NCI-H82 (cell line): Measurements from ENCODE around the gene GIMAP2.
"Not testable (repeated sequence)": the region's sequence is repeated elsewhere in the genome, so short reads cannot be mapped to it uniquely, and the experiment has no call there.

Experiments used
- DNase-seq: peaks from one replicate; lab custom pipeline; 2025; lab: John Stamatoyannopoulos, UW

GIMAP2 gene

DNA sequence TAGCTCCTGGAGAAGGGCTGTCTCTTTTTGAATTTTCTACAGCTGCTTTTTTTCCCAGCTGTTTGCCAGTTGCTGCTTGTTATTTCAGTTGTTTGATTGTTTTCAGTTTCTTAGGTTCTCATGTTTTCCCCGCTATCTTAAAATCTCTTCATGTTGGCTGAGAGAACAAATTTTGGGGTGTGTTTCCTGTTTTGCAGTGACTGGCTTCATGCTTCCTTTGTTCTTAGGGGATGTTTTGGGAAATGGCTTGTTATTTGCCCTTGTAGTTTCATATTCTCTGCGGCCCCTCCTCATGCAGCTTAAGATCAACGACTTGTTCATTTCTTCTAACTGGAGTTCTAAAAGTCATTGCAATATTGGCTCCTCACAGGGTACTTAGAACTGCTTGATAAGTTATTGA lies 8.7 kb upstream of the GIMAP2 start:
- DNase-seq = not testable (repeated sequence)

DNA sequence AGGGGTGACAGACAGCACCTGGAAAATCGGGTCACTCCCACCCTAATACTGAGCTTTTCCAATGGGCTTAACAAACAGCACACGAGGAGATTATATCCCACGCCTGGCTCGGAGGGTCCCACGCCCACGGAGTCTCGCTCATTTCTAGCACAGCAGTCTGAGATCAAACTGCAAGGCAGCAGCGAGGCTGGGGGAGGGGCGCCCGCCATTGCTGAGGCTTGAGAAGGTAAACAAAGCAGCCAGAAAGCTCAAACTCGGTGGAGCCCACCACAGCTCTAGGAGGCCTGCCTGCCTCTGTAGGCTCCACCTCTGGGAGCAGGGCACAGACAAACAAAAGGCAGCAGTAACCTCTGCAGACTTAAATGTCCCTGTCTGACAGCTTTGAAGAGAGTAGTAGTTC lies 6.9 kb upstream of the GIMAP2 start:
- not testable (repeated sequence) for DNase-seq

DNA sequence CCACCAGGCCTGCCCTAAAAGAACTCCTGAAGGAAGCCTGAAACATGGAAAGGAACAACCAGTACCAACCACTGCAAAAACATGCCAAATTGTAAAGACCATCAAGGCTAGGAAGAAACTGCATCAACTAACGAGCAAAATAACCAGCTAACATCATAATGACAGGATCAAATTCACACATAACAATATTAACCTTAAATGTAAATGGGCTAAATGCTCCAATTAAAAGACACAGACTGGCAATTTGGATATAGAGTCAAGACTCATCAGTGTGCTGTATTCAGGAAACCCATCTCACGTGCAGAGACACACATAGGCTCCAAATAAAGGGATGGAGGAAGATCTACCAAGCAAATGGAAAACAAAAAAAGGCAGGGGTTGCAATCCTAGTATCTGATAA lies 5.1 kb upstream of the GIMAP2 start:
- not testable (repeated sequence) for DNase-seq

DNA sequence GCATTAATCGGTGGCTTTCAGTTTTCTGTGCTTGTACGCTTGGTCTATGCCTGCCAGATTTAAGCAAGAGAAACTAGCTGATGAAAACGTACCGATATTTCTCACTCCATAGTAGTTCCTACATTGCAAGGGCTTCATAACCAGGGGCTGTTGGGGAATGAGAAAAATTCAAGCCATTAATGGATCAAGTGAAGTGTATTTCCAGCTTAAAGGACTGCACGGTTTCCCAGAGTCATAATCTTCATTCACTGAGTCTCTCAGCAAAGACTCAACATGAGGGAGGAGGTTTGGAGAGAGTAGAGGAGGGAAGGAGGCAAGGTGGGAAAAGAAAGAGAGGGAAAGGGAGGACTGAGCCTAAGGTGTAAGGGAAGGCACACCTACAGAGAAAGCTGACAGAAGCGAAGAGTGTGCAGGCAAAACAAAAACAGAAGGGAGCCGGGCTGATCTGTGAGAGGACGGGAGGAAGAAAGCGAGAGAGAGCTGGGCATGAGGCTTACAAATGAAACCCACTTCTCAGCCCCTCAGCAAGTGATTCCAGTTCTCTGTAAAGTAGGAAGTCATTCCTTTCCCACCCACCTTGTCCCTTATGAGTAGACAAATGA lies 625 bp downstream of the GIMAP2 start:
- no peak for DNase-seq

DNA sequence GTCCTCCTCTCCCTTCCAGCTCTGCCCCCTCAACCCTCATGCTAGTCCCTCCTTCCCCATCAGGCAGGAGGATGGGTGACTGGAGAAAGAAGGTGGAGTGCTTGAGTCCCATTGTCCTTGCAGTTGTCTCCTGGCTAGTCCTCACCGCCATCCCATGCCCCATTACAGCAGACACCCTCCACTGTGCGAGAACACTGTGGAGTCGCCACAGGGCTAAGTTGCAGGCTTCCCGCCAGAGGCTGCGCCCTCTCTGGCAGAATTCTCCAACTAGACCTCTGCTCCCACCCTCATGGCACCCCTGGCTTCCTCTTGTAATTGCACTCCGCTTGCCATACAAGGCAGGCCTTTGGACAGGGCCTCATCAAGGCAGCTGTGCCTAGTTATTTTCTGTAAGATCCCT lies 3.1 kb downstream of the GIMAP2 start:
- DNase-seq = no peak

DNA sequence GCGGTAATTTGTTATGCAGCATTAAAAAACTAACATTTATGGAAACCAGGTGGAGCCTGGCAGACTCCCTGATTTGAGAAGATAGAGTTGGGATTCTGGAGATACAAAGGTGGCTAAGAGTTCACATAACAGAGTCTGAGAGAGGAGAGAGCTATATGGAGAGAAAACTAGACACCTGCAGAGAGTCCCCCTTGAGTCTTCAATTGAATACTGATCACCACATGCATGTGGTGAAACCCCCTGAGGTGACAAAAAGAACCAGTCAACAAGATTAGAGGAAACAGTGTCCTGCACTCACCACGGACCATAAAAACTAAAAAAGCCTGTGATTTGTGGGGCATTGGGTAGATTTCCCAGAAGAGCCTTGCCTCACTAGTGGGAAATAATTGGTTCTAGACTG lies 10.1 kb downstream of the GIMAP2 start:
- DNase-seq = no peak

DNA sequence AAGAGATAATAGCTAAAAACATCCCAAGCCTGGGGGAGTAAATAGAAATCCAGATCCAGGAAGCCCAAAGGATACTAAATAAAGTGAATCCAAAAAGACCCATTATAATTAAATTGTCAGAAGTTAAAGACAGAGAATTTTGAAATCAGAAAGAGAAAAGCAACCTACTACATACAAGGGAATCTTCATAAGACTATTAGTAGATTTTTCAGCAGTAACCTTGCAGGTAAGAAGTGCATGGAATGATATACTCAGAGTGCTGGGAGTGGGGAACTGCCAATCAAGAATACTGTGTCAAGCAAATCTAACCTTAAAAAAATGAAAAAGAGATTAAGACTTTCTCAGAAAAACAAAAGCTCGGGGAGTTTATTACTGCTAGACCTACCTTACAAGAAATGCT lies 17.7 kb downstream of the GIMAP2 start:
- no peak for DNase-seq

DNA sequence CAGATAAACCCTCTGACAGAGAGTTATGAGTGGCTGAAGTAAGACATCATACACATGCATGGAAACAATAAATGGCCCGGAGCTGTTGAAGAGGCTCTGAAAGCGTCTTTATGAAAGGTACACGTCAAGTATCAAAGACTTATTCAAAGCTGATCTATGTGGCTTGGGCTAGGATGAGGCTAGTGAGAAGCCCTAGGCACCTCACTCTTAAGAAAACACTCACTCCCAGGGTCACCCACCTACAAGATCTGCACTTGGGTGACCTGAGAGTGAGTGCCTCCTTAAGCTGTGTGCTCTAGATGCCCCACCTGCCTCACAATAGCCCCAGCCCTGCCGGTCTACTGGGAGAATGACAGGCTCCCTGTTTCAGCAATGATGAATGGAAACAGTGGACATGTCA lies 29.8 kb downstream of the GIMAP2 start:
- DNase-seq = no peak

DNA sequence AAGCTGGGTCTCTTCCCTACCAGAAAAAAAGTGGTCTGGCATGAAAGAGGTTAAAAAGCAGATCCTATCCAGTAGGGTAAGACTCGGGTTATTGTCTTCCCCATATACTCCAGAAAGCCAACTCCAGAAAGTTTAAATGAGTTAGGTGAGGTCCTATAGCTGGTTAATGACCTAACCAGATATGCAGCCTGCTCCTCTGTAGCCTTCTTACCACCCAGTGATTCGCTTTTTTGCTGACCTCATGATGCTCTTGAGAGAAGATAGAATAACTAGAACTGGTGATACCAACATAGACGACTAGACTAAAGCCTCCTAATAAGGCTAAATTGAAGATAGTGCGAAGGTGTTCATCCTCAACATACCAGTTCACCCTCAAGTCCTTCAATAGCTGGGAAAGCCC lies 30.2 kb downstream of the GIMAP2 start:
- DNase-seq = no peak

DNA sequence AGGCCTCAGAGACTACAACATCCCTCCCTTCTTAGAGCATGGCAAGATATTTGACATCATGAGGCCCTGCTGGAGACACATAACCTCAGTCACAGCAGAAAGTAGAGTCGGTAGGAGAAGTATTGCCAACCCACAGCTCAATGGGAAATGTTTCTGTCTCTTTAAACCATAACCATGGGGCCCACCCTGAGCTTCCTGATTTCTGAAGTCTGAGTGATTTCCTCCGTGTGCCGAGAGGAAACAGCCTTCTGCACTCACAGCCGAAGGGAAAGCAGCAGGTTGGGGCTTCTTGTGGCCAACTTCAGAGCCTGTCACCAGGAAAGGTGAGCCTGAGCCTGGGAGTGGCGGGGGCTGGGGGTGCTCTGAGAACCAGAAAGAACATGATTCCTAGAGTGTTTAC lies 30.9 kb downstream of the GIMAP2 start, which contains the start of gene GIMAP1:
GIMAP1 (plus strand) TSS at position 246 of the 400 bp plus-strand sequence. CDS start 2,435 bp downstream, outside the sequence.
- DNase-seq = no peak

DNA sequence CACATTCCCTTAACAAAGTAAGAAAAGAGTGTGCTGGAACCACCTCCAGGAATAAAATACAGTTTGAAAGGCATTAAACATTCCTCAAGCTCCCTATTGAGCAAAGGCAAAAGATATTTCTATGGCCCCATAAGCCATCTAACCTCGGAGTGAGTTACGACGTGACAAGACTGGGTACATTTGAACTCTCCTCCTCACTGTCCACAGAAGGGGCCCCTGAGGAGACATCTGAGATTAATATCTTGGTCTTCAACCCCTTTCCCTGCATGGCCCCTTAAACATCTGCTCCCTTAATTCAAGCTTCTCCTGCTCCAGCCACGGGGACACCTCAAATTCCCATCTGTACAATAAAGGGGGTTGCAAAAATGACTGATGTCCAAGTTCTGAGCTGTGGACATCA lies 31.4 kb downstream of the GIMAP2 start:
- no peak for DNase-seq

DNA sequence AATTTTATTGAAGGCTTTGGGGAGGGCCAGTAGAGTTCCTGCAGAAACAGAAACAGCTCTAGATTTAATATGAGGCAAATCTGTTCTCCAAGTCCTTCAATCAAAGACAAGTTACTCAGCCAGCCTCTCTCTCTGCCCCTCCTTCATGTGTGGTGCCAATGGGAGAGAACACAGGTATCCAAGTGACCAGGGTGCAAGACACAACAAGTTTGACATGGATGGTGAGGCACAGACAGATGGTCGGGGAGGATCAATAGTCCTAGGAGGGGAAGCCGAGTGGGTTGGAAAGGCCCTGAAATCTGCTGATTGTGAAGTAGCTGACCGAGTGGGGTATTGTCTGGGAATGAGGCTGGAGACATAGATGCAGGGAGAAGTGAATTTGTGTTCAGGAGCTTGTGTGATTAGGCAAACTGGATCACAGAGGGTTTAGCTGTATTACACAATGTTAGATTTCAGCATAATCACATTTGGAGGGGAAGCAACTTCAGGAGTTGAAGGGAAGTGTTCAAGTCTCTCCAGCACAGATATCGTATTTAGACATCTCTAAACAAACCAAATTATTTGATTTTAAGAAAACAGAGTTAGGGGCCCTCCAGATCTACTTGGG lies 32.4 kb downstream of the GIMAP2 start:
- no peak for DNase-seq

DNA sequence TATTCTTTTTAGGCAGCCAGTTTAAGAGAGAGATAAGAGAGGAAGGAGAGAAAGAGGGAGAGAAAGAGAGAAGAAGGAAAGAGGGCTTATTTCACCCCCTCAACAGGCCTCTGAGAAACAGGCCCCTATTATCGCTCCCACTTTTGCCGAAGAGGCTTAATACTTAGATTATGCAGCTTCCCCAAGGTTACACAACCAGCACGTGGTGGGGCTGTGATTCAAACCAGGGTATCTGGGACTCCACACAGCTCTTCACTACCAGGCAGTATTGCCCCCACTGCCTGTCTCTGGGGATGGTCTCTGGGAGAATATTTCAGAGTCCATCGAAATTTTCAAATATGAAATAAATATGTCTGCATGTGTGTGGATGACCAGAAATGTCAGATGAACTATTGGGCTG lies 33.9 kb downstream of the GIMAP2 start:
- no peak for DNase-seq

DNA sequence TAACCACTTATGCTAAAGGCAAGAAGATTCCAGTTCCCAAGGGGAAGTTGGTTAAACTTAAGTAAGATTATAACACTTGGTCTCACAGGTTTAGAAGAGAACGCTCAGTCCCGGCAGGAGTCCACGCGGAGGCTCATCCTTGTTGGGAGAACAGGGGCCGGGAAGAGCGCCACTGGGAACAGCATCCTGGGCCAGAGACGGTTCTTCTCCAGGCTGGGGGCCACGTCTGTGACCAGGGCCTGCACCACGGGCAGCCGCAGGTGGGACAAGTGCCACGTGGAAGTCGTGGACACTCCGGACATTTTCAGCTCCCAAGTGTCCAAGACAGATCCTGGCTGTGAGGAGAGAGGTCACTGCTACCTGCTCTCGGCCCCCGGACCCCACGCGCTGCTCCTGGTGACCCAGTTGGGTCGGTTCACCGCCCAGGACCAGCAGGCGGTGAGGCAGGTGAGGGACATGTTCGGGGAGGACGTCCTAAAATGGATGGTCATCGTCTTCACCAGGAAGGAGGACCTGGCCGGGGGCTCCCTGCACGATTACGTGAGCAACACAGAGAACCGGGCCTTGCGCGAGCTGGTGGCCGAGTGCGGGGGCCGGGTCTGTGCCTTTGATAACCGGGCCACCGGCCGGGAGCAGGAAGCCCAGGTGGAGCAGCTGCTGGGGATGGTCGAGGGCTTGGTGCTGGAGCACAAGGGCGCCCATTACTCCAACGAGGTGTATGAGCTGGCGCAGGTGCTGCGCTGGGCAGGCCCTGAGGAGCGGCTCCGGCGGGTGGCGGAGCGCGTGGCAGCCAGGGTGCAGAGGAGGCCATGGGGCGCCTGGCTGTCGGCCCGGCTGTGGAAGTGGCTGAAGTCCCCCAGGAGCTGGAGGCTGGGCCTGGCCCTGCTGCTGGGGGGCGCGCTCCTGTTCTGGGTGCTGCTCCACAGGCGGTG lies 34.7 kb downstream of the GIMAP2 start:
- DNase-seq = no peak

DNA sequence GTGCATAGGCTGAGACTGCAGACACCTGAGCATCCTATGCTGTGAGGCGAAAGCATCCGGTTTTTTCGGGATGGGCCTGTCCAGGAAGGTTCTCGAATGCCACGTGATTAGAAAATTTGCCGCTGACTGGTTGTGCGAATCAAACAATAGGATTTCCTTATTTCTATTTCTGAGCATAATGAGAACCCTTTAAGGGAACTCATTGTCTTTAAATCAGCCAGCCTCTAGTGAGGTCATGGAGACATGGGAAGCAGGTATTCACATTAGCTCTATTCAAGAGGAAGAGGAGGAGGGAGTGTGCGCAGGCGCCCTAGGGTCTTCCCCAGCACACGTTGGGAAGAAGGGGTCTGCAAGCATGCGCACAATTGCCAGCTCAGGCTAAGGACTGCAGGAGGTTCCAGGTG lies 36.5 kb downstream of the GIMAP2 start:
- no peak for DNase-seq

DNA sequence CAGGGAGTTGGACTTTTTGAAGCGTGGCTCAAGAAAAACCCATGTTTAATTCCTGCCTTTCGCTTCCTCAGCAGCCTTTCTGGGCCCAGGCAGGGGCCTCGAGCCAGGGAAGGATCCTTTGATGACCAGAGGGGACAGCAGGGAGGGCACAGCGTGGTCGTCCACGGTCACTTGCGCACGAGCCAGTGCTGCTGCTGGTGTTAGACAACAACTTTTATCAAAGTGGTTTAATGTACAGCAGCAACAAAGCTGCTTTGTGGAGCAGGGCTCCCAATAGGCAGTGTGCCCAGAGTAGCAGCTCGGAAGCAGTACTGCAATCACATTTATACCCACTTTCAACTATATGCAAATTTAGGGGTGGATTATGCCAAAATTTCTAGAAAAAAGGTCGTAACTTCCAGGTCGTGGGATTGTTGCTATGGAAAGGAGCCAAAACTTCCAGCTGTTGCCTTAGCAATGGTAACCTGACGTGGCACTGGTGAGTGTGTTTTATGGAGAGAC lies 37.0 kb downstream of the GIMAP2 start:
- no peak for DNase-seq

DNA sequence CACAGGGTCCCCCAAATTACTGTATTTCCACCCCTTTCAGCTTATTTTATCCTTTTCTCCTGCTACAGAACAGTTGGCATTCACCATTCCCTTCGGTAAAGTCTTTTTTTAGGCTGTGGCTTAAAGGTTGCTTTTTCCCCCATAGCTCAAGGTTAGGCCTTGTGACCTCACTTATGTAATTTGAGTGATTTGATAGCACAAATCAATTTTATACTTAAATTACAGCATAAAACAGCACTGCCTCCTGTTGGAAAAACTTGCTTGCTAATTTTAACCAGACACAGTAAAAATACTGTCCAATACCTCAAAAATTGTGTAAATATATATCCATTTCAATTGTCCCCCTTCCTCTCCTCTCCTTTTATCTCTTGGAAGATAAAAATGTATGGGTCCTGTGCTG lies 38.0 kb downstream of the GIMAP2 start:
- no peak for DNase-seq

DNA sequence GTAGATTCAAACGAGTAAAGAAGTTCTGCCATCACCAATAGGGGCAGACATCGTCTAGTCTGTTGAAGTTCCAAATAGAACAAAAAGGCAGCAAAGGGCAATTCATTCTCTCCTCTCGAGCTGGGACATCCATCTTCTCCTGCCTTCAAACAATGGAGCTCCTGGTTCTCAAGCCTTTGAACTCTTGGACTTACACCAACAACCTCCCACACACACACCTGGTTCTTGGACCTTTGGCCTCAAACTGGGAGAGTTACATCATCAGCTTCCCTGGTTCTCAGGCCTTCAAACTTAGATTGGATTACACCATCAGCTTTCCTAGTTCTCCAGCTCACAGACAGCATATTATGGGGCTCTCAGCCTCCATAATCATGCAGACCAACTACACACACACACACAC lies 41.9 kb downstream of the GIMAP2 start:
- no peak for DNase-seq

DNA sequence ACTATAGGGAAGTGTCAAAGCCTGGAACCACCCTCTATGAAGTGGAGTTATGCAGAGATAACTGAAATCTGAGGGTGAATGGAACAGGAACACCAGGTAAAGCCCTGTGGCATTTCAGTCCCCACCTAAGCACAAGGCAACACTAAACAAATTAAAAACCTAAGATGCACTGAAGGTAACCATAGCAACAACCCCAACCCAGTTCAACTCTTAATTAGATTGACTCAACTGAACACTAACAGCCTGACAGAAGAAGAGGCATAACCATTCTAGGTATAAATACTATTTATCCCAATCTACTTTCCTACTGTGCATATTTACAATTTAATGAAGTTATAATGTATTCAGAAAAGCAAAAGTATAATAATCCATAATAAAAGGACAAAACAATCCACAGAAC lies 42.5 kb downstream of the GIMAP2 start:
- no peak for DNase-seq

DNA sequence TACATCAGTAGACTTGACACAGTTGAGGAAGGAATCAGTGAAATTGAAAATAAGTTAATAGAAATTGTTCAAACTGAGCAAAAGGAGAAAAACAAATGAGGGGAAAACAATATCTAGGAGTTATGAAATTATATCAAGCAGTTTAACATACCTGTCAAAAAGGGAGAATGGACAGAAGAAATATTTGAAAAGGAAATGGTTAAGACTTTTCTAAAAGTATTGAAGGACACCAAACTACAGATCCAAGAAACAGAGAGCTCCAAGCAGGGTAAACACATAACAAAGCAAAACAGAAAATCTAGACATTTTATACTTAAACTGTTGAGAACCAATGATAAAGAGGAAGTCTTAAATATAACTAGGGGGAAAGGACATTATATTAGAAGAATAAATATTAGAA lies 43.1 kb downstream of the GIMAP2 start:
- DNase-seq = no peak

DNA sequence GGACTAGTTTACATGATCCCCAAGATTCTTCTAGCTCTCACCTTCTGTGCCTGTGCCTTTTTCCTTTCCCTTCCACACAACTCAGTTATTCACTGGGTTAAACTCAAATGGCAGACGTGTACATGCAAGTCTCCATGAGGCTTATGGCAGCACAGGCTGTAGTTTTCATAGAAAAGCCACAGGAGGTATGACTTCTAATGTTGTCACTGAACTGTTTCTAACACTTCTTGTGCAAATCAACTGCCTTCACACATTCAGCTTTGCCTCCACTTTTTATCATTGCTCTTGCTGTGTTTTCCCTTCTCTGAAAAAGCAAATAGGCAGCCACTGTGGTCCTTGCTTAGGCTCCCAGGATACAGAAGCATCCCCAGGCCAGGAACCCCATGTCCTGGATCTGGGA lies 46.4 kb downstream of the GIMAP2 start:
- no peak for DNase-seq

DNA sequence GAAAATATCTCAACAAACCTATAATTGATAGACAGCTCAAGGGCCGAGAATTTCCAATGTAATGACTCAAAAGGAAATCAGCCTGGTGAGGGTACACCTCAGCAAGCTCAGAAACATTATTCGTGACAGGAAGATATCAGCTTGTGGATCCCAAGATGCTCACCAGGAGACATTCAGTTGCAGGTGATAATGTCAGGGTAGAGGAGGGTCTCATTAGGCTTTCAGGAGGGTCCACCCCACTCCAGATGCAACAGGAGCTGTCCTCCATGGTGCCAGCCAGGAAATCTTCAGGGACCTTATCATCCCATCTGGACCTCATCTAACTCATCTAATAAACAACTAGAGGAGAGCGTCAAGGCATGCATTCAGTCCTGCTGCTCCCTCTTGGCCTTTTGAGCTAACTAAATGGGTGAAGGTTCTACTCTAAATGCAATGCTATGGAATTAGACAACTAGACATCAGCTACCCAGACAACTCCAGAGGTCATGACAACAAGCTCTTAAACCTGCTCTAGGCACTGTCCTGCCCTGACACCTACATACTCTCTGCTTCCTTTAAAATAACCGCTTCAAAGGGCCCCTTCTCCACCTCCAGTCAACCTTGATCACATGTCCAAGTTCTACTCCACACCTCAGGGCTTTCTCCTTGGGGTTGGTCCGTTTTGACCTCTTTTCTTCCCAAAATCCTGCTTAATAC lies 47.4 kb downstream of the GIMAP2 start:
- no peak for DNase-seq
